Spleen (tissue), 7 donors: ENCODE data around the gene ZSWIM6.
"Not testable (repeated sequence)": the region's sequence is repeated elsewhere in the genome, so short reads cannot be mapped to it uniquely, and the experiment has no call there.

ENCODE experiments used
- POLR2A ChIP-seq, 3 donors: fragments of 450-650 bp; IDR thresholded peaks; one replicate each; pipeline ENCODE4 v1.5.1; 2017; ENCODE audit warnings: antibody characterized with exemption in 3 of 3, mild to moderate bottlenecking in 1 of 3
- POLR2AphosphoS5 ChIP-seq, 3 donors: sonication (generic); formaldehyde crosslinking; IDR thresholded peaks; one replicate each; pipeline ENCODE4 v1.5.1; 2017; ENCODE audit warnings: antibody characterized with exemption in 3 of 3
- TF ChIP-seq, protein P1 (sequence below), 11 experiments: fragments of 200-600 bp in 7 of 11; fragments of 450-650 bp in 4 of 11; sonication (generic) in 4 of 11; IDR thresholded peaks in 8 of 11; conservative IDR thresholded peaks in 3 of 11; 1 replicate in 7 of 11; 2 replicates in 4 of 11; pipeline versions ENCODE4 v1.4.0 to v1.8.0; 2016 to 2021; ENCODE audit warnings: antibody characterized with exemption in 11 of 11, inconsistent platforms in 4 of 11, mild to moderate bottlenecking in 1 of 11
- donor health status: DM: no; HTN: no; CAD: no; lungs with moderate emphysema.
- donor health status: DM: no; HTN: no; CAD: no.
- donor health status: DM: no; HTN: no; CAD: no.

DNA sequence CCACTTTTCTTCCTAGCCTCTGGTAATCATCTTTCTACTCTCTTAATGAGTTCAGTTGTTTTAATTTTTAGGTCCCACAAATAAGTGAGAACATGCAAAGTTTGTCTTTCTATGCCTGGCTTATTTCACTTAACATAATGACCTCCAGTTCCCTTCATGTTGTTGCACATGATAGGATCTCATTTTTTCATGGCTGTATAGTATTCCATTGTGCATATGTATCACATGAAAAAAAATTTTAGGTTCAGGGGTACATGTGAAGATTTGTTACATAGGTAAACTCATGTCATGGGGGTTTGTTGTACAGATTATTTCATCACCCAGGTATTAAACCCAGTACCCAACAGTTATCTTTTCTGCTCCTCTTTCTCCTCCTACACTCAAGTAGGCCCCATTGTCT, 89.2 kb downstream of the ZSWIM6 start:
- TF ChIP-seq, protein P1, sequence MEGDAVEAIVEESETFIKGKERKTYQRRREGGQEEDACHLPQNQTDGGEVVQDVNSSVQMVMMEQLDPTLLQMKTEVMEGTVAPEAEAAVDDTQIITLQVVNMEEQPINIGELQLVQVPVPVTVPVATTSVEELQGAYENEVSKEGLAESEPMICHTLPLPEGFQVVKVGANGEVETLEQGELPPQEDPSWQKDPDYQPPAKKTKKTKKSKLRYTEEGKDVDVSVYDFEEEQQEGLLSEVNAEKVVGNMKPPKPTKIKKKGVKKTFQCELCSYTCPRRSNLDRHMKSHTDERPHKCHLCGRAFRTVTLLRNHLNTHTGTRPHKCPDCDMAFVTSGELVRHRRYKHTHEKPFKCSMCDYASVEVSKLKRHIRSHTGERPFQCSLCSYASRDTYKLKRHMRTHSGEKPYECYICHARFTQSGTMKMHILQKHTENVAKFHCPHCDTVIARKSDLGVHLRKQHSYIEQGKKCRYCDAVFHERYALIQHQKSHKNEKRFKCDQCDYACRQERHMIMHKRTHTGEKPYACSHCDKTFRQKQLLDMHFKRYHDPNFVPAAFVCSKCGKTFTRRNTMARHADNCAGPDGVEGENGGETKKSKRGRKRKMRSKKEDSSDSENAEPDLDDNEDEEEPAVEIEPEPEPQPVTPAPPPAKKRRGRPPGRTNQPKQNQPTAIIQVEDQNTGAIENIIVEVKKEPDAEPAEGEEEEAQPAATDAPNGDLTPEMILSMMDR (IDR thresholded peaks at IDR 0.05 in 8 of 11, conservative IDR thresholded peaks at IDR 0.05 in 3 of 11): not testable (repeated sequence)
- not testable (repeated sequence) for TF ChIP-seq POLR2A, POLR2AphosphoS5 (IDR thresholded peaks at IDR 0.05)
